Neuronal stem cell (in vitro differentiated cells): ENCODE measurements around the gene ATAD3C.

Source experiments
- DNase-seq: peaks from one replicate; pipeline ENCODE4 v3.0.0-alpha.2; 2013; ENCODE audit warnings: low spot score
- H2AFZ ChIP-seq: one replicate; pipeline ENCODE4 v1.6.1; 2013; ENCODE audit warnings: mild to moderate bottlenecking, low read length, inconsistent platforms
- H2AK5ac ChIP-seq: 2 replicates; pipeline ENCODE4 v1.6.1; 2013; ENCODE audit warnings: low read depth, mild to moderate bottlenecking, inconsistent platforms, low read length, moderate library complexity, mixed read lengths
- H2BK120ac ChIP-seq: 2 replicates; pipeline ENCODE4 v1.6.1; 2013; ENCODE audit warnings: low read depth, mild to moderate bottlenecking, inconsistent platforms, low read length, moderate library complexity, mixed read lengths
- H2BK12ac ChIP-seq: one replicate; pipeline ENCODE4 v1.6.1; 2013; ENCODE audit warnings: low read length, inconsistent platforms
- H2BK15ac ChIP-seq: 2 replicates; pipeline ENCODE4 v1.6.1; 2013; ENCODE audit warnings: mild to moderate bottlenecking, low read length, inconsistent platforms, mixed read lengths
- H2BK5ac ChIP-seq: one replicate; pipeline ENCODE4 v1.6.1; 2013; ENCODE audit warnings: inconsistent platforms, mild to moderate bottlenecking, low read length, moderate library complexity
- H3K14ac ChIP-seq: one replicate; pipeline ENCODE4 v1.6.1; 2013; ENCODE audit warnings: low read length, inconsistent platforms
- H3K18ac ChIP-seq: 2 replicates; pipeline ENCODE4 v1.6.1; 2013; ENCODE audit warnings: low read length, inconsistent platforms
- H3K23ac ChIP-seq: 2 replicates; pipeline ENCODE4 v1.6.1; 2013; ENCODE audit warnings: low read depth, mild to moderate bottlenecking, mixed read lengths, low read length, inconsistent platforms; ENCODE audit not compliant: poor library complexity
- H3K27ac ChIP-seq: replicated peaks from 3 replicates; pipeline ENCODE4 v1.5.1; 2013; ENCODE audit warnings: low read length, inconsistent platforms
- H3K27me3 ChIP-seq, 3 experiments: 2 replicates each; pipeline ENCODE4 v1.6.1; 2013; ENCODE audit warnings: low read length in 3 of 3, mild to moderate bottlenecking in 2 of 3, inconsistent platforms in 1 of 3, low read depth in 1 of 3, mixed read lengths in 1 of 3, moderate library complexity in 1 of 3; ENCODE audit not compliant: control insufficient read depth in 3 of 3, insufficient read depth in 3 of 3
- H3K36me3 ChIP-seq, 2 donors: replicated peaks in 1 of 2; 2 replicates each; pipeline ENCODE4 v1.6.1; 2013; ENCODE audit warnings: low read length in 2 of 2; ENCODE audit not compliant: control insufficient read depth in 2 of 2, insufficient read depth in 2 of 2
- H3K4ac ChIP-seq: 2 replicates; pipeline ENCODE4 v1.6.1; 2013; ENCODE audit warnings: inconsistent platforms, mild to moderate bottlenecking, low read length, moderate library complexity
- H3K4me1 ChIP-seq, 2 donors: 1 replicate in 1 of 2; 2 replicates in 1 of 2; pipeline ENCODE4 v1.6.1; 2013; ENCODE audit warnings: low read length in 2 of 2, low read depth in 1 of 2; ENCODE audit not compliant: control insufficient read depth in 2 of 2, insufficient read depth in 1 of 2
- H3K4me2 ChIP-seq: one replicate; pipeline ENCODE4 v1.6.1; 2013; ENCODE audit warnings: mild to moderate bottlenecking, low read length, inconsistent platforms; ENCODE audit not compliant: insufficient read depth, poor library complexity, severe bottlenecking
- H3K4me3 ChIP-seq, 2 donors: 2 replicates each; pipeline ENCODE4 v1.5.1; 2013; ENCODE audit warnings: low read length in 2 of 2, mild to moderate bottlenecking in 2 of 2, inconsistent platforms in 1 of 2, moderate library complexity in 1 of 2
- H3K79me1 ChIP-seq: one replicate; pipeline ENCODE4 v1.6.1; 2013; ENCODE audit warnings: low read depth, mild to moderate bottlenecking, inconsistent platforms, low read length, moderate library complexity
- H3K9ac ChIP-seq: one replicate; pipeline ENCODE4 v1.6.1; 2013; ENCODE audit warnings: mild to moderate bottlenecking, low read depth, low read length, inconsistent platforms; ENCODE audit not compliant: poor library complexity
- H3K9me3 ChIP-seq, 2 donors: replicated peaks in 1 of 2; 2 replicates each; pipeline versions ENCODE3 to v1.6.1; 2013; ENCODE audit warnings: low read length in 2 of 2, mild to moderate bottlenecking in 2 of 2, inconsistent platforms in 1 of 2, low read depth in 1 of 2, mixed read lengths in 1 of 2, moderate library complexity in 1 of 2; ENCODE audit not compliant: control insufficient read depth in 2 of 2, insufficient read depth in 1 of 2
- H4K8ac ChIP-seq: one replicate; pipeline ENCODE4 v1.6.1; 2013; ENCODE audit warnings: low read depth, mild to moderate bottlenecking, inconsistent platforms, low read length, moderate library complexity
- H4K91ac ChIP-seq: one replicate; pipeline ENCODE4 v1.6.1; 2013; ENCODE audit warnings: low read length, low read depth, mild to moderate bottlenecking, inconsistent platforms; ENCODE audit not compliant: poor library complexity
- WGBS, 2 donors: extraction: QIAGEN DNeasy Blood & Tissue Kit; methylation state at CpG; one replicate each; pipeline ENCODE4 v1.1.7; 2013; ENCODE audit warnings: missing lambda C conversion rate in 2 of 2, mixed read lengths in 1 of 2; ENCODE audit not compliant: insufficient read length in 2 of 2, insufficient replicate concordance in 1 of 2; ENCODE audit errors: extremely low coverage in 2 of 2; 5-methylcytosine and 5-hydroxymethylcytosine counted together

Gene ATAD3C

DNA sequence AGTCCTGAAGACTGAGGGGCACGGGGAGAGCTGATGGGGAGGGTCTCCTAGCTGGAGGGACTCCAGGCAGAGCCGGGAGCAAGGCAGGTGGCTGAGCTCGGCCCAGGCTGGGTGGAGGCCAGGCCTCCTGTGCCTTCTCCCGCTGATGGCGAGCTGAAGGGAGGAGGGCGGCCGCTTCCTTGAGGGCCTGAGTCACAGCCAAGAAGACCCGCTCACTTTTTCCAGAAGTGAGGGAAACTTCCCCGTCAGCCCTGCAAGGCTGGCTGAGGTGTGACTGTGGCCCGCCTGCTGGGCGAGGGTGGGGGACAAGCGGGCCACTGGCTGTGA lies 15.7 kb upstream of the ATAD3C start:
- Histone ChIP-seq H2BK120ac (peak overlapping the region; percentile 91), H3K14ac (peak overlapping the region; percentile 84), H3K4ac (peak overlapping the region; percentile 87), H3K4me2 (peak overlapping the region; percentile 56), H4K91ac (peak overlapping the region; percentile 77), H3K27ac (peak overlapping the region; percentile 89), H2AK5ac (peak overlapping the region; percentile 100), H2BK5ac (peak overlapping the region; percentile 94), H3K23ac (peak overlapping the region; percentile 92), H4K8ac (no peak overlapping the region), H3K4me1 (peaks cover 45 to 73% of the 10 kb centered on the region in 2 donors), H3K9ac (peak overlapping the region; percentile 90), H3K79me1 (peaks cover 4% of the 10 kb centered on the region), H3K9me3 (no peaks in the 10 kb centered on the region), H3K18ac (peak overlapping the region; percentile 99), H3K27me3 (peaks cover 0 to 20% (median 5%) of the 10 kb centered on the region in 3 experiments), H2BK15ac (peak overlapping the region; percentile 95), H3K36me3 (no peaks in the 10 kb centered on the region), H3K4me3 (peak overlapping the region in 1 of 2 donors; percentile 30), H2AFZ (peak overlapping the region; percentile 25), H2BK12ac (peak overlapping the region; percentile 99)
- WGBS, 2 donors, result no CpG with 5 or more reads among the region's 12 CpGs
- DNase-seq, result no peak

DNA sequence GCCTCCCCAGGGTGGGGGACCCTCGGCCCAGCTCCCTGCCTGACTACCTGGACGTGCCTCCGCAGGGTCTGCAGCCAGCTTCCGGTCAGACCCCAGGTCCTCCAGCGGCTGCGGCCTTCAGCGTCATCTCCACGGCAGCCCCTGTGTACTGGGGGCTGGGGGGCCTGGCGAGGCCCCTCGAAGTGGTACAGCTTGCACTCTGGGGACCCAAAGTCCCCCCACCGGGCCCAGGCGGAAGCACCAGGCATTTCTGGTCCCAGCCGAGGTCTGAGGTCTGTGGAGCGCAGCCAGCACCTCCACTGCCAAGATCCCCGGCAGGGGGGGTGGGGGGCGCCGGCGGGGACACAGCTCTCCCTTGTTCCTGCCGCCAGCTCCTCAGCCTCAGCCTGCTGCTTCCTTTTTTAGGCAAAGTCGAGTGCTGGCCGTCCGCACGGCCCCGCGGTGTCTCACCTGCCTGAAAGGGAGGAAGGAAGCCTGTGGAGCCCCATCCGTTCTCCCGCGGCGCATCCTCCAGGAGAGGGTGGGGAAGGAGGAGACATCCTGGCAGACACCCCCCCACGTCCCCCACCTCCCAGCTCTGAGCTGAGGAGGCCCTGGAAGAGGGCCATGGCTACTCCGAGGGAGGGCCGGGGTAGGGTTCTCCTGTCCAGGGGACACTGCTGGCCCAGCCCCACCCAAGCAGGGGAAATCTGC lies 15.2 kb upstream of the ATAD3C start:
- DNase-seq, result no peak
- Histone ChIP-seq H3K4me3 (peak overlapping the region in 1 of 2 donors; percentile 30), H3K4me1 (peaks cover 45 to 75% of the 10 kb centered on the region in 2 donors)

DNA sequence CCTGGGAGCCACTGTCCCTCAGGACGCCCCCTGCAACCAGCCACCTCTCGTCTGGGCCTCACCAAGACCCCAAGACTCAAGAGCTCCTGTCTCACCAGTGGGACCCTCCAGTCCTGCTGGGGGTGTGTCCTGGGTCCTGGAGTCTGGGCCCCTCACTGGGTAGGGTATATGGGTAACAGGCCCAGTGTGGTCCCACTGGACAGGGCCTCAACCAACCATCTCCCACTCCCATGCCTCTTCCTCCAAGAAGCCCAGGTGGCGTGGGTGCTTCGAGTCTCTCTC lies 14.7 kb upstream of the ATAD3C start:
- peak overlapping the region; percentile 91 for H2BK120ac ChIP-seq
- H3K27me3 ChIP-seq, result peaks cover 0 to 20% (median 5%) of the 10 kb centered on the region in 3 experiments
- H3K4me3 ChIP-seq, result peak overlapping the region in 1 of 2 donors; percentile 30
- peak overlapping the region; percentile 95 for H2BK15ac ChIP-seq
- H3K18ac ChIP-seq, result peak overlapping the region; percentile 99
- H3K36me3 ChIP-seq, result no peaks in the 10 kb centered on the region
- H3K14ac ChIP-seq, result peak overlapping the region; percentile 2
- H2AFZ ChIP-seq, result peak overlapping the region; percentile 25
- H3K9me3 ChIP-seq, result no peaks in the 10 kb centered on the region
- H3K4me1 ChIP-seq, result peaks cover 45 to 72% of the 10 kb centered on the region in 2 donors
- WGBS, 2 donors, result no CpG with 5 or more reads among the region's 4 CpGs
- peaks cover 4% of the 10 kb centered on the region for H3K79me1 ChIP-seq
- H4K91ac ChIP-seq, result peak overlapping the region; percentile 4
- peak overlapping the region; percentile 32 for H3K4ac ChIP-seq
- H3K23ac ChIP-seq, result peak overlapping the region; percentile 75
- H4K8ac ChIP-seq, result no peak overlapping the region
- no peak overlapping the region for H3K27ac ChIP-seq
- H2BK12ac ChIP-seq, result peak overlapping the region; percentile 99
- peak overlapping the region; percentile 94 for H2BK5ac ChIP-seq
- DNase-seq, result no peak
- peak overlapping the region; percentile 21 for H3K4me2 ChIP-seq
- peak overlapping the region; percentile 100 for H2AK5ac ChIP-seq
- H3K9ac ChIP-seq, result no peak overlapping the region

More for the DNA sequence above, 15.2 kb upstream of the ATAD3C start:
- peak overlapping the region; percentile 99 for H3K18ac ChIP-seq
- H3K9ac ChIP-seq, result peak overlapping the region; percentile 64
- peak overlapping the region; percentile 92 for H3K23ac ChIP-seq
- peaks cover 4% of the 10 kb centered on the region for H3K79me1 ChIP-seq
- H2BK12ac ChIP-seq, result peak overlapping the region; percentile 99
- H4K91ac ChIP-seq, result peak overlapping the region; percentile 77
- peak overlapping the region; percentile 100 for H2AK5ac ChIP-seq
- no peaks in the 10 kb centered on the region for H3K9me3 ChIP-seq
- WGBS, 2 donors, result no CpG with 5 or more reads among the region's 32 CpGs
- H3K36me3 ChIP-seq, result no peaks in the 10 kb centered on the region
- H2AFZ ChIP-seq, result peak overlapping the region; percentile 25
- H3K4ac ChIP-seq, result peak overlapping the region; percentile 85
- peak overlapping the region; percentile 21 for H3K4me2 ChIP-seq
- H2BK120ac ChIP-seq, result peak overlapping the region; percentile 91
- no peak overlapping the region for H4K8ac ChIP-seq
- peak overlapping the region; percentile 89 for H3K27ac ChIP-seq
- H3K27me3 ChIP-seq, result peaks cover 0 to 20% (median 5%) of the 10 kb centered on the region in 3 experiments
- peak overlapping the region; percentile 94 for H2BK5ac ChIP-seq
- peak overlapping the region; percentile 95 for H2BK15ac ChIP-seq
- peak overlapping the region; percentile 84 for H3K14ac ChIP-seq

DNA sequence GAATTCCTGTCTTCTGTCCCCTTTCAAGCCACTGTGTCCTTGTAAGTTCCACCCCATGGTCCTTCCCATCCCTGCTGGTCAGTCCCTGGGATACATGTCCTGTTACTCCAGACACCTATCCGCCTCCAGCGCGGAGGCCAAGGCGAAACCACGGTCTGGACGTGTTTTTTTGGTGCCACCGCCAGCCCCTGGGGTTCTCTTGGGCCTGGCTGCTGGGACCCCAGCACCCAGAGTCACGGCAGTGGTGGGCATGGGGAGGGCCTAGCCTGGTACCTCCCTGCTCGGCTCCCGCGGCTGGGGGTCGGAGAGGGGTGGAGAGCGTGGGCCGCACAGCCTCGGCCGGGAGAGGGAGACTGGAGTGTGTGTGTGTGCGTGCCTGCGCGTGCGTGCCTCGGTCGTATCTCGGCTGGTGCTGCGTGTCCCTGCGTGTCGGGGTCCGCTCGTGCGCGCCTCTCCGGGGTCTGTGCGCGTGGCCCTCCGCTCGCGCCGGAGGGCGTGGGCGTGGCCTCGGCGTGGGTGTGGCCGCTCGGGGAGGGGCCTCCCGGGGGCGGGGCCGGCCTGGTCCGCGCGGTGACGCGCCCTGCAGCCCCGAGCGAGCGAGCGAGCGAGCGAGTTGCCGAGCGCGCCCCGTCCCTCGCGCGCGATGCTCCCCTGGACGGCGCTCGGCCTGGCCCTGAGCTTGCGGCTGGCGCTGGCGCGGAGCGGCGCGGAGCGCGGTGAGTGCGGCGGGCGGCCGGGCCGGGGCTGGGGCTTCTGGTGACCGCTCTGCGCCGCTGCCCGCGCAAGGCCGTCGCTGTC lies 14.2 kb upstream of the ATAD3C start, which contains the start of gene VWA1:
TSS of gene VWA1 (plus strand) at position 585 of the 798 bp plus-strand sequence. CDS start at position 644, 59 bp downstream.
- Histone ChIP-seq H2BK5ac (peak within 1 kb of the TSS; percentile 94), H3K9me3 (no peaks in the 10 kb centered on the region), H3K18ac (peak within 1 kb of the TSS; percentile 99), H4K8ac (peak within 1 kb of the TSS; percentile 4), H3K14ac (peak within 1 kb of the TSS; percentile 82), H3K4ac (peak within 1 kb of the TSS; percentile 32), H3K79me1 (peaks cover 4% of the 10 kb centered on the region), H3K4me1 (peaks cover 43 to 69% of the 10 kb centered on the region in 2 donors), H2BK15ac (peak within 1 kb of the TSS; percentile 95), H3K27ac (no peak within 1 kb of the TSS), H2BK12ac (peak within 1 kb of the TSS; percentile 100), H3K36me3 (no peaks in the 10 kb centered on the region), H3K4me3 (peak within 1 kb of the TSS; percentile 38 to 82), H3K9ac (peak within 1 kb of the TSS; percentile 91), H3K23ac (peak within 1 kb of the TSS; percentile 95), H4K91ac (peak within 1 kb of the TSS; percentile 38), H3K27me3 (peaks cover 0 to 20% (median 5%) of the 10 kb centered on the region in 3 experiments), H2BK120ac (peak within 1 kb of the TSS; percentile 91), H2AFZ (peak within 1 kb of the TSS; percentile 25), H3K4me2 (peak within 1 kb of the TSS; percentile 71), H2AK5ac (peak within 1 kb of the TSS; percentile 100)
- no CpG with 5 or more reads among the region's 89 CpGs for WGBS, 2 donors
- no peak for DNase-seq
